Right lobe of liver (tissue), 6 donors: ENCODE data around the gene FOXP4. TPM values are rescaled to one million over a fixed set of nuclear protein-coding genes. Genes with fewer than 3 reads are reported as not detected.

Experiments used
- ATAC-seq, 4 donors: fragments of 200-7000 bp; cut with Tn5 transposase; one replicate each; pipeline ENCODE4 v1.9.1; 2020; ENCODE audit warnings: mild to moderate bottlenecking in 4 of 4, moderate library complexity in 4 of 4
- DNase-seq, 3 donors: peaks; one replicate each; pipeline ENCODE4 v3.0.0-alpha.2; 2020
- H3K27ac ChIP-seq, 3 donors: fragments of 200-600 bp; one replicate each; pipeline ENCODE4 v1.8.0; 2022
- H3K27me3 ChIP-seq, 2 donors: fragments of 200-600 bp; one replicate each; pipeline ENCODE4 v1.8.0; 2022
- H3K36me3 ChIP-seq, 4 donors: fragments of 200-600 bp; sonication (generic) in 1 of 4; one replicate each; pipeline versions ENCODE4 v1.5.1 to v1.8.0; 2017 to 2022; ENCODE audit warnings: control low read depth in 1 of 4
- H3K4me1 ChIP-seq, 4 donors: fragments of 200-600 bp; sonication (generic) in 1 of 4; one replicate each; pipeline versions ENCODE4 v1.5.1 to v1.8.0; 2017 to 2022; ENCODE audit warnings: control low read depth in 1 of 4
- H3K4me3 ChIP-seq, 3 donors: fragments of 200-600 bp; one replicate each; pipeline ENCODE4 v1.8.0; 2022
- H3K9me3 ChIP-seq, 4 donors: fragments of 200-600 bp; sonication (generic) in 1 of 4; one replicate each; pipeline versions ENCODE4 v1.5.1 to v1.8.0; 2017 to 2022; ENCODE audit warnings: control low read depth in 1 of 4
- CTCF ChIP-seq, 4 donors: fragments of 200-600 bp in 3 of 4; fragments of 450-650 bp in 1 of 4; IDR thresholded peaks; one replicate each; pipeline versions ENCODE4 v1.5.1 to v1.8.0; 2016 to 2022; ENCODE audit warnings: antibody characterized with exemption in 4 of 4, mild to moderate bottlenecking in 2 of 4
- POLR2A ChIP-seq: fragments of 450-650 bp; IDR thresholded peaks from one replicate; pipeline ENCODE4 v1.6.1; 2017; ENCODE audit warnings: antibody characterized with exemption, mild to moderate bottlenecking
- WGBS: methylation state at CpG from one replicate; pipeline ENCODE4 v1.1.6; 2018; ENCODE audit warnings: low coverage, low lambda C conversion rate; ENCODE audit not compliant: insufficient coverage; ENCODE audit errors: missing lambda C conversion rate; 5-methylcytosine and 5-hydroxymethylcytosine counted together
- intact Hi-C, 2 donors: fragments of 100-400 bp; cut with DNase I; formaldehyde crosslinking; loops; one replicate each; pipeline versions ENCODE4 v1.11.2 to v1.14.1; 2022
- total RNA-seq, 6 experiments: library from RNA; depleted of rRNA in 2 of 6; stranded (reverse); fragments of >200 nt in 2 of 6; fragmentation: NEBNext Ultra II Directional in 3 of 6; extraction: Animal tissue kit (Norgen Biotek cat#: 25700) in 3 of 6; gene quantifications; one replicate each; pipeline versions ENCODE4 v1.1.0 to v1.2.4, GENCODE V29; 2016 to 2023
- donor health status: DM: no; HTN: yes; CAD: no.
- donor health status: DM: no; HTN: no; CAD: no.
- donor health status: DM: no; HTN: no; CAD: no.
- donor health status: DM: no; HTN: yes; CAD: no.
- donor health status: DM: no; HTN: yes; CAD: no.

The FOXP4 gene
- total RNA-seq, 6 experiments from 2014 or later, result 12.6 to 19.2 (median 14.9) TPM

GRCh38 chr6:41646026-41646795 lies 100.0 kb downstream of the FOXP4 start:
- 64% methylated on average over 5 of the region's 14 CpGs for WGBS
- intact Hi-C loops, result no loop called here
- Histone ChIP-seq H3K27me3 (no peaks in the 10 kb centered on the region), H3K27ac (no peak overlapping the region), H3K4me1 (no peaks in the 10 kb centered on the region), H3K4me3 (no peak overlapping the region), H3K36me3 (no peaks in the 10 kb centered on the region), H3K9me3 (no peaks in the 10 kb centered on the region)
- no peak for TF ChIP-seq CTCF (IDR thresholded peaks at IDR 0.05)
- no peak for TF ChIP-seq POLR2A
- ATAC-seq (no peak), DNase-seq (no peak)

- H3K4me3 ChIP-seq, result no peak overlapping the region
- no peak overlapping the region for H3K27ac ChIP-seq
- TF ChIP-seq CTCF (IDR thresholded peaks at IDR 0.05) (no peak), POLR2A (no peak)
- no peaks in the 10 kb centered on the region for H3K27me3 ChIP-seq
- no peak for DNase-seq
- 40% methylated on average over 1 of the region's 9 CpGs for WGBS
- no peak for ATAC-seq
- intact Hi-C loops, result no loop called here
- no peaks in the 10 kb centered on the region for H3K36me3 ChIP-seq
- H3K9me3 ChIP-seq, result no peaks in the 10 kb centered on the region
- H3K4me1 ChIP-seq, result no peaks in the 10 kb centered on the region
These were observed 100.9 kb downstream of the FOXP4 start for GRCh38 chr6:41647061-41647511.

- ATAC-seq (no peak), DNase-seq (peak in 1 of 3 donors; percentile 15)
These were observed 101.9 kb downstream of the FOXP4 start for GRCh38 chr6:41648070-41648585.

GRCh38 chr6:41648921-41649320 lies 102.7 kb downstream of the FOXP4 start:
- no peaks in the 10 kb centered on the region for H3K36me3 ChIP-seq
- no peaks in the 10 kb centered on the region for H3K9me3 ChIP-seq
- WGBS, result 17% methylated on average over 1 of the region's 5 CpGs
- H3K27ac ChIP-seq, result no peak overlapping the region
- no peaks in the 10 kb centered on the region for H3K27me3 ChIP-seq
- ATAC-seq (no peak), DNase-seq (peak in 1 of 3 donors; percentile 21)
- no peaks in the 10 kb centered on the region for H3K4me1 ChIP-seq
- H3K4me3 ChIP-seq, result no peak overlapping the region
- no peak for TF ChIP-seq CTCF (IDR thresholded peaks at IDR 0.05)
- TF ChIP-seq POLR2A, result no peak
- intact Hi-C loops, result no loop called here

More at GRCh38 chr6:41648070-41648585, 101.9 kb downstream of the FOXP4 start:
- no peaks in the 10 kb centered on the region for H3K36me3 ChIP-seq
- intact Hi-C loops, result no loop called here
- no peaks in the 10 kb centered on the region for H3K9me3 ChIP-seq
- H3K27ac ChIP-seq, result no peak overlapping the region
- H3K4me1 ChIP-seq, result no peaks in the 10 kb centered on the region
- H3K4me3 ChIP-seq, result no peak overlapping the region
- 70% methylated on average over 6 of the region's 7 CpGs for WGBS
- H3K27me3 ChIP-seq, result no peaks in the 10 kb centered on the region
- TF ChIP-seq POLR2A (no peak), CTCF (IDR thresholded peaks at IDR 0.05) (no peak)
